Measurements from ENCODE around the gene DPEP3.

The DPEP3 gene

DNA sequence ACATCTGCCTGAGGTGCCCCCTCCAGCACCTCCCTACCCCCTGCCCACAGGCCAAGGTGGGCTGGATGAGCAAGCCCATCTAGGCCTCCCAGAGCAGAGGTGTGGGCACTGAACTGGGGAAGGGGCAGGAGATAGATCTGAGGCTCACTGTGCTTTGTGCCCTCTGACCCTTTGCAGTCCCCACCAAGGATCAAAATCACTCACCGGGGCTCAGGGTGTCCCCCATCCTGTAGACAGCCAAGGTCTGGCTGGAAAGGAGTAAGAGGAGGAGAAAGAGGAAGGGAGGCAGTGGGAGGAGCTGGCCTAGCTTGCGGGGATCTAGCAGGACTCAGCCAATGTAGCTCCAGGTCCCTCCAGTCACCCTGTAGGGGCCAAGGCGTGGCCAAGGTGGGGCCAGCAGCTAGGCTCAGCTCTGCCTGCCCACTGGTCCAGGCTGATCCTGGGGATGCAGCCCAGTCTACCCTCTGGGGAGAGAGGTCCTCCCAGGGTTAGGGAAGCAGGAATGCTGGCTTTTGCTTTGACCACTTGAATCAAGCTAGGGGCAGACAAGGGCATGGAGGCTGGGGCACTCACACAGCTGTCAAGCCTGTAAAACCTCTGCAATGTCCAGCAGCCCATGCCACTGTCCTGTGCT lies 13.6 kb downstream of the DPEP3 start:
- DNase-seq, result no peak

DNA sequence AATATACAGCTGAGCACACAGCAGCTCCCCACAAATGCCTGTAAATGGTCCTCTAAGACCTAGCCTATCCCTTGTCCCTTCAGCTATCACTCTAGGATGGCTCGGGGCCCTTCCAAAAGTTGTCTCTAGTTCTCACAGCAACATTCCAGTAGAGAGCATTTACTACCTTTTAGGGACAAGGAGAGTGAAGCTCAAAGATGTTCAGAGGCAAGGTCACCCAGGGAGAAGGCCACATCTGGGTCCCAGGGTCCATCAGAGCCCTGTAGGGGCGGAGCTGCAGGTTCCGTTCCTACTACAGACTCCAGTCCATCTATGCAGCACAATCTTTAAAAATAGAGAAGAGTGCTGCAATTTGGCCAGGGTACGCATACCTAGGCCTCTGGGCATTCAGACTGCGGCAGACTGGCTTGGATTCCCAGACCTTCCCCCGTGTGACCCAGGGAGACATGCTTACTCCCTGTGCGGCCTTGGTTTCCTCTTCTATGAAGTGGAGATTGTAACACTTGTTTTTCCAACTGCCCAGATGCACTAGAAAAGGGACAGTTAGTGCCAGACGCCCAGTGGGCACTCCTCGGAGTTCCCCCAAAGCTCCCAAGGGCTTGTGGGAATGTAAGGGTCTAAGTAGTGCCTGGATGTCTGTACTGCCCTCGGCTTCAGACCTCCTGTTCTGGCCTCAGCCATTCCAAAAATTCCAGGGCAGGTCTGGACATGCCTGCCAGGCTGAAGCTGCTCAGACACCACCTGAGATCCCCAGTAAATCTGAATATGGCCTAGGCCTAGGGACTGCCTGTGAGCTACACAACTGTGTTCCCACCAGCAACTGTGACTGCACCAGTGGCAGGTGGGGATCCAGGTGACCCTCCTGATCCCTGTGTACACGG lies 14.4 kb downstream of the DPEP3 start:
- no peak for DNase-seq

DNA sequence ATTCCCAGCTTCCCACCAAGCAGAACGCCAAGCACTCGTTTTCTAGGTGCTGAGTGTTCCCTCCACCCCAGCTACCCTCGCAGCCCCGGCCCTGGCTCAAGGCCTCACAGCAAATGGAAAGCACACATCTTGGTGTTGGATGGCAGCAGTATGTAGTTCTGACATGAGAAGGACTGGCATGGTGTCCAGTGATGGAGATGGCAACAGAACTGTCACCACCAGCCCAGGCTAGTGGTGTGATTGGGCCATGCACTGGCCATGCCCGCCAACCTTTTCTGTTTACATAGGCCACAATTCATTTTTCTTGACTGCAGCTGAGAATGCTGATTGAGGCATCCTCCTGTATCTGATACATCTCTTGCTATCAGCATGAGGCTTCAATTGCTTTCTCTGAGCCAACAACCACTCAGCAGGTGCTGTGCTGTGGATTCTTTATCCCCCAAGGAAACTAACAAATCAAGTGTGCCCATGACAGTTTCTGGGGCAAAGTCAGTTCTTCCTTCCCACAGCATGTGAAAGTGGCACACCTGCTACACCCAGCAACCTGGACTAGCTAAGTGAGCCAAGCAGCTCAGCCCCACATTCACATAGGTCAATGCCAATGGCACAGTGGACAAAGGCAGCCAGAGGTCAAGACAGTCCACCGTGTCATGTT lies 15.7 kb downstream of the DPEP3 start:
- no peak for DNase-seq

DNA sequence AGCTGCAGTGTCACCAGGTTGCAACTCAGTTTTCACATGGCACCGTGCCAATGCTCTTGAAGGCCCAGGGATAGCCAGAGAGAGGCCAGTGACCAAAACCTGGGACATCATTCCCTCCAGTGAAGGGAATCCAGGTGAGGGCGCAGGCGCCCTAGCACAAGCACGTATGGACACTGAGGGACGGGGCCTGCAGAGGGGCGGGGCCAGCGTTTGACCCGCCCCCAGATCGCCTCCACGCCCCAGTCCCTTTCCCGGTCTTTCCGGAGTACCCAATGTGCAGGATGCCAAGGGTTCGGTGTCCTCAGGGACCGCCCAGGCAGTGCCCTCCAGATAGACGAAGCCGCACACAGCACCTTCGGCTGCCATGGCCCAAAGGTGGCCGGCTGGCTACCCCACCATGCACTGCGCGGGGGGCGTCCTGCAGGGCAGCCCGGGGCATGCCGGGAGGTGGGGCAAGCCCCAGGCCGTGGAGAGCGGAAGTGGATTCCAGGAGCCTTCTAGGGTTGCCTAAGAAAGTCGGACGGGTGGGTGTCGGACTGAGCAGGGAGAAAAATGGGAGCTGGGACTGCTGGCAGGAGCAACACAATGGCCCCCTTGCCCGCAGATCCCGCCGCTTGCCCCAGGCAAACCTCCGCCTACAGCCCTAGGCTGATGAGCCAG lies 16.5 kb downstream of the DPEP3 start:
- no peak for DNase-seq

DNA sequence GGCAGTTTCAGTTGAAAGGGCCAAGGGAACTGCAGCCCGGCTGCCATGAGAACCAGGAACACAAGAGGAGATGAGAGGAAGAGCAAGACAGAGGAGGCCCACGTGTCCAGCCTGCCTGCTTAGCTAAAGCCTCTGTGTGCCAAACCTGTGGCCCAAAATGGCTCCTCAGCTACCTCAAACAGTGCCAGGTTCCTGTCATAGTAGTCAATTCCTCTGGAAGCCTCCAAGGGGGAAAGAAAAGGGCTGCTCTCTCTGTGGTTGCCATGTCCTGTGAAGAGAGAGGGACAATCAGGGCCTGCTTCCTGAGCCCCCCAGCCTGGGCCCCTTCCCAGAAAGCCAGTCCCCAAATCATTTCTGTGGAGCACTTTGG lies 17.0 kb downstream of the DPEP3 start:
- no peak for DNase-seq

DNA sequence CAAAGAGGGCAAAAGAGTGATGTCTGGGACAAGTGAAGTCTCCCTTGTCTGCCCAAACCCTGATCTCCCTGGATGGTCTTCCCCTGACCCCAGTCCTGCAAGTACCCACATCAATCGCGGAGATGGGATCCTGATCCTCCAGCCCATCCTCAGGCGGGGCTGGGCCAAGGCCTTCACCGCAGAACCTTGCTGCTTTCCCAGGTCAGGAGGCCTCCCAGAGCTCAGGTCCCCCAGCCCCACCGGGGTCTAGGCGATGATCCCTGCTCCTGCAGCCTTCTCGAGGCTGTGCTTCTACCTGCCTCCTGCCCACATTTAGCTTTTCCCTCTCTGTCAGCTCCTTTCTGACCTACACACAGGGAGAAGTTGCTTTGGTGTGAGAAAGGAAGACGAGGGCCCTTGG lies 18.2 kb downstream of the DPEP3 start:
- no peak for DNase-seq

DNA sequence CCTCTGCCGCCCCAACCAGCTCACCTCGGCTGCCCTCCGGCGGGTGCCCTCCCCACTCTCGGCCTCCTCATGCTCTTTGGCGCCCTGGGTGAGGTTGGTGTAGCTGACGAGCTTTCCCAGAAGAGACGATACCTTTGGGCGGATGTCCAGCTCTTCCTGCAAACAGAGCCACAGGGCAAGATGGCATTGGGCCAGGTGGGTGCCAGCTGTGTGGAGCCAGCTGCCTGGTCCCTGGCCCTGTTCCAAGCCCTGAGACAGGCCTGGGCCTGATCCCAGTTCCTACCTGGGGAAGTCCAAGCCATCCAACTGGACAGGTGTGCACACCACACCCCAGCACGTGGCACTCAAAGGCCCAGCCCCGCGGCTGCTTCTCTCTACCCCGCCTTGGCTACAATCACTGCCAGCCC lies 18.7 kb downstream of the DPEP3 start:
- no peak for DNase-seq

DNA sequence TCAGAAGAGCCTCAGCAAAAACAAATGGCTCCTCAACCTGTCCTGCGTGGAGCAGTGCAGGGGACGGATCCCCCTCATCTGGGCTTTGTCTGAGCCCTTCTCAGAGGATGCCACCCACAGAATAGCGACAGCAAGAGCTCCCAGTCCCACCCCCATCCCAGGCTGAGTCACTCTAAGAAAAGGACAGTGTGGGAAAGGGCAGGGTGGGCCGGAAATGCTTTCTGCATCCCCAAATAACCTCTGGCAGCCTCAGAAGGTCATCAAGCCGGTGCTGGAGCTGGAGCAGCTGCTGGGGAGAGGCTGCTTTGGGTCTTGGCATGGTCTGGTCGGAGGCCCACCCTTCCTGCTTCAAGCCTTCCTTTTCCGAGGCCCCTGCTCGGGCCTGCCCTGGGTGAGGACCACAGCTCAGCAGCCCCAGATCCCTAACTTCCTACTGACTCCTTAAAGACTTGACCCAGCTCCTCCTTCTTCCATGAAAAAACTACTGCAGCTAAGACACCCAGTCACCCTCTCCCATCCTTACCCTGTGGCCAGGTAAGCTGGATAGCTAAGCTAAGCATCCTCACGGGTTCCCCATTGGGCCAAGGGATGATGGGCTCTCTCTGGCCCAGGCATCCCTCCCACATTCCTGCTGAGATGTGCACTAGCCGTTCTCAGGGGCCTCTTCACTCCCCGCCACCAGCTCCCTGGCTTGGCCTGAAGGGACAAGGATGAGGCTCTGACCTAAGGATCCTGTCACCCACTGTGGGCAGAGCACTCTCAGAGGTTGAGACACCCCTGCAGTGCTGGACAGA lies 20.6 kb downstream of the DPEP3 start:
- no peak for DNase-seq

DNA sequence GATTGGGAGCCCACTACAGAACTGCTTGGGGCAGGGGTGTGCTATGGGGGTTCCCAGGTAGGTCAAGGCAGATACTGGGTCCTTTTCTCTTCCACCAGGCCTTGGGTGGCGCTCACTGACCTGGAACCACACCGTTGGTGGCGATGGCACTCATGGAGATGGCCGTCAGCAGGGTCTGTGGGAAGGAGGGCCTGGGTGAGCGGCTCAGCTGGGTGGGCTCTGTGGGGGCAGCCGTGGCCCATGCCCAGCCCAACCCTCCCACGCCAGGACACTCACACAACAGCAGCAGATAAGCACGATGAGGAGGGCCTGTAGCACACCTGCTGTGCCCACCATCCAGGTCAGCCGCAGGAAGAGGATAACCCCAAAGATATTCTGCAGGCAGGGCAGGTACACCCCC lies 22.7 kb downstream of the DPEP3 start:
- DNase-seq, result no peak

DNA sequence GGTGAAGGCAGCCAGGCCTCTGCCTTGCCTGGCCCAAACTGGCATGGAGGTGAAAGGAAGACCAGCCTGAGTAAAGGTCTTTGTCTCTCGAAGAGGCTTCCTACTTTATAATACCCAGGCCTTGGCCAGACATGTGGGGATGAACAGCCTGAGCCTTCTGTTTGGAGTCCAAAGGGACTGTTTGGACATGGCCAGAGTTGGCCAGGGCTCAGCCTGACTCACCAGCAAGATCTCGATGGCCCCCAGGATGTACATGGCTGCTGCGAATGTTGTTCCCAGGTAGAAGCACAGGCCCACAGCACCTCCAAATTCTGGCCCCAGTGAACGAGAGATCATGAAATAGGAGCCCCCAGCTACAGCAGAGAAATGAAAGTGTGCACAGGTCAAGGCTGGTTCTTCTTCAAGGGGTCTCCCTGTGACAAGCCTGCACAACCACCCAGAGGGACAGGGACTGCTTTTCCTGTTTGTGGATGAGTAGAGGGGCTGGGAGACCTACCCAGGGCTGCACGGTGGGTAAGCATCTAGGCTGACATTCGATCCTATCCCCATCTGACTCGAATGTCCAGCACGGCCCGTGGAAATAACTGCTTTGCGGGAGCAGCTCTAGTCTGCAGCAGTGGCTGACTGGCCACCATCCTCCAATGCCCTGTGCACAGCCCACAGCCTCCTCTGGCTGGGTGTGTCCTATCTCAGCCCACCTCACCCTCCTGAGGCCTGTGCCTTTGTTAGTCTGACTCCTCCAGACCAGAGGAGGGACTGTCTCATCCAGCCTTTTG lies 25.7 kb downstream of the DPEP3 start:
- no peak for DNase-seq

DNA sequence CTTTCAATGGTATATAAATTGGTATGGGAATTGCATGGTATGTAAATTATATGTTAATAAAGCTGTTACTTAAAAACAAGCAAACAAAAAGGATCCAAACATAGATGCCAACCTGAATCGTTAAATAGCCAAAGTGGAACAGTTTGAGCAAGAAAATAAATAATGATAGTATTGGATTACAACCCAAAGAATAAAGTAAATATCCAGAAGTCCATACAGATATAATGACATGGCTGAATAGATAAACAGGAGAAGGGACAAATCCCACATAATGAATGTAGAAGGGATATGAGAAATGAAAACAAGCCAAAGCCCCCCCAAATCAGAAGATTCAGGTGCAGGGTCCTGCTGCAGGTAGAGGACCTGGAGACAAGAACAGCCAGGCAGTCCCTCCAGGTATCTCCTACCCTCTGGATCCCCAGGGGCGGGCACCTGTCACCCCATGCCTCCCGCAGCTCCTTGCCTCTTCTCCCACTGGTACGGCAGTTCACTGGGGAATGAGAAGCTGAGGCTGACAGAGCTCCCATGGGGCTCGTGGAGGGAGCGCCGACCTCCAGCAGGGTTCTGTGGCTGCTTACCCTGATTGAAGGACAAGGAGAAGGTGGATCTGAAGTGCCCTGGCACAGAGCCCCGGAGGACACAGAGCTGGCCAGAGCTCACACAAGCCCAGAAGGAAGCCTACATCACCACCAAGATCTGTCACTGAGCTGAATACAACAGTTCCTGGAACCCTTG lies 26.5 kb downstream of the DPEP3 start:
- DNase-seq, result no peak

DNA sequence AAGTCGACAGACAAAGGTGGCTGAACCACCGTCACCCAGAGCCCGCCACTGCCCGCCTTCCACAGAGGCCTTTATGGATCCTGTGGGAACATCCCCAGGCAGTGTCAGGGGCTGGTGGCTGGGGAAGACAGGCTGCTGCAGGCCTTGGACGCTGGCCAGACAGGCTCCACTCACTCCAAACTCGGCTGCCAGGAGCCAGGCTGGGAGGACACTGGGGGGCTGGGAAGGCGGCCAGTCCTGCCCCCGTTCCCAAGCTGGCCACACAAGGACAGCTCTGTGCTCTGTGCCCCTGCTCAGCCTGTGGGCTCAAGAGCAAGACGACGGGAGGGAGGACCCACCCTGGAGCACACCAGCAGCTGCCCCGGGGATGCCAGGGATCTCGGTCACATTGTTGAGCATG lies 28.8 kb downstream of the DPEP3 start:
- DNase-seq, result no peak

DNA sequence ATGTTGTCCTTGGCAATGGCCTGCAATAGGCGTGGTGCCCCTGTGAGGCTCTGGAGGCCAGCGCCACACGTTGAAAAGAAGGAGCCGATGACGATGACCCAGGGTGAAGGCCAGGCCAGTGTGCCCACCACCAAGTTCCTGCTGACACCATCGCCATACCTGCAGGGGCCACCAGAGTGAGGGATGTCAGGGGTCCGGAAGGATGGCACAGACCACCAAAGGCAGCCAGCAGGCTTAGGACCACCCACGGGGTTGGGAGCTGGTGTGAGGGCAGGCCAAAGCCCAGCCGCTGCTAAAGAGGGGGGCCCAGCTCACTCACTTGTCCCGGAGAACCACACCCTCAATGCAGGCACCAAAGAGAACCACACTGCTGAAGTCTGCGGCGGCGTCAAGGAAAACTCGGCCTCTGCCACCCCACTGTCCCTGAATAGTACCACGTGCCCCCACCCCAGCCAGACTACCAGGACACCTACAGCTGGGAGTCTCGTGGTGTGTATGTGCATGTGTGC lies 29.9 kb downstream of the DPEP3 start:
- no peak for DNase-seq

DNA sequence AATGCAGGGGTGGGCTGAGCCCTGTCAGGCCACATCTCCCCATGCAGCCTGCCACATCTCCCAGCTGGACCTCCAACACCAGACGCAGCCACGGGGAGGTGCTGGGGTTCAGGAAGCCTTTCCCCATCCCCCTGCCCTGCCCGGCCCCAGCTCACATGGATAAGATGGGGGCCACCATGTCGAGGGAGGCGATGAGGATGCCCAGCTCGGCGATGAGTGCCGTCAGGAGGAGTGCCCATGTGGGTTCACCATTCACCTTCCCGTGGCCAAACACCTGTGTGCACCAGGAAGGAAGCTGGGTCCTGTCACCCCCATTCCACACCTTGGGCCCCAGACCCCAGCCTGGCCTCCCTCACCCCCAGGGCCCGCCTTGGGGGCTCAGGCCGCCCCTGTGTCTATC lies 30.7 kb downstream of the DPEP3 start:
- no peak for DNase-seq

DNA sequence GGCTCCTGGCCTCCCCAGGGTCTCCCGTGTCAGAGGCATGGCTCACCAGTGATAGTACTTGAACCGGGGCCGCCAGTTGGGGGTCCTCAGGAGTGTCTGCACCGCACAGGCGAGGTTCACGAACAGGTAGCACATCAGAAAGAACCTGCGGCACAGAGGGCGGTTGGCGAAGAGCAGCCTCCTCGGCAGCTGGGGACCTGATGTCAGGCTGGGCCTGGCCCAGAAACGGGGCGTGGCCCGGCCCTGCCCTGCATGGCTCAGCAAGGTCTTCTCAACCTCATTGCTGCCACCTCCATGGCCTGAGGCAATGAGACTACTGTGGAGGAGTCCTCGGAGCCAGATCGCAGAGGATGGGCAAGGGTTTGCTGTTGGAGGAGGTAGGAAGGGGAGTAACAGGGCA lies 32.3 kb downstream of the DPEP3 start:
- DNase-seq, result no peak

DNA sequence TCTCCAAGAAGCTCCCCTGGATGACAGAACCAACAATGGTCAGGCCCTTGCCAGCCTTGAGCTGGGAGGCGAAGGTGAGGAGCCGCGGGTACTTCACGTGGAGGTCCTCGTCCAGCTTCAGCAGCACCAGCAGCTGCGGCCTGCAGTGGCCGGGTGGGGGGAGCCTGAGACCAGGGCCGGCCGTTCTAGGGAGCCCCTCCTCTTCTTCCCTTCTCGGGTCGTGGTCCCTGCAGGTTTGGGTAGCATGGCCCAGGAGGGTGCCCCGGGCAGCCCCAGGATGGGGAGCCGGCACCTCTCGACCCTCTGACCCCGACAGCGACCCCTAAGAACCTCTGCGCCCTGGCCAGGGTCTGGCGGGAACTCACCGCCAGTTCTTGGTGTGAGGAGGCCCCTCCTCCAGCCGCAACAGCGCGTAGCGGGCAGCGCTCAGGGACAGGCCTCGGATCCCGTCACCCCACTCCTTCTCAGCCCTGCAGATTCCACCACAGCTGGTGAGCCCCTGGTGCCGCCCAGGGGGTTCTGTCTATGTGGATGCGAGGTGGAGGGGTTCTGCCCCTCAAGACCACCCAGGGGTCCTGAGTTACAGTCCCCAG lies 33.2 kb downstream of the DPEP3 start:
- DNase-seq, result no peak

DNA sequence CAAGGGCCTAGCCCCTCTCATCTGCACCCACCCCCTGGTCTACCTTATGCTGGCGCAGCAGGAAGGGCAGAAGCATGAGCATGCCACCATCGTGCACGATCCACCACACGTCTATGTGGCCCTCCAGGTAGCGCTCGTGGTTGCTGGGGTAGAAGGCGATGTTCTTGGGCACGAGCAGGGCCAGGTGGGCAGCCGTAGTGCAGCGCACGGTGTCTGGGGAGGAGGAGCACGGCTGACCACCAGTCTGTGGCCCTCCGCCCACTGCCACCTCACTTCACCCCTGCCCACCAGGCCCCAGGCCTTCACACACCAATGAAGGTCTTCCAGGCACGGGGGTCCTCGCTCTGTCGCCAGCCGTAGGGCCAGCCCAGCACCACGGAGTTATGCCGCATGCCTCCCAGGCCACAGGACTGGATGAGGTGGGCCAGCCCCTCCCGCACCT lies 34.1 kb downstream of the DPEP3 start:
- DNase-seq, result no peak

DNA sequence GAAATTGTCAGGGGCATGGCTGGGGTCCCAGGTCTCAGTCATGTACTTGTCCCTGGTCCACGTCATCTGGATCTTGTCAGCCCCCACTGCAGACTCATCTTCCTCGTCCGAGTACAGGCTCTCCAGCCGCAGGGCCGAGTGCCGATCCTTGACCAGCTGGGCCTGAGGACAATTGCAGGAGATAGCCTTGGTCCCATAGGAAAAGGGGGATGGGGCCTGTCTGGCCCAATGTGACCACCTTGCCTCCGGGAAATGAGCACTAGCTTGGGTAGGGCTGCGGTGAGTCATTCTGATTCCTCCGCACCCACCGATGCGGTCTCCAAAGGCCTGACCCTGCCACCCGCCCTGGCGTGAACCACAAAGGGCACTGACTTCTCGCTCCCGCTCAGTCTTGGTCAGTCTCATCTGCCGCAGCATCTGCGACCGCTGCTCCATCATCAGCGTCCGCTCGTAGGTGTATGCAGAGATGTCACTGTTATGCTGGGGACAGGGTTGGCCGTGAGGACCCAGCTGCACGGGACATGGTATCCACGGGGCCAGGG lies 34.8 kb downstream of the DPEP3 start:
- no peak for DNase-seq

DNA sequence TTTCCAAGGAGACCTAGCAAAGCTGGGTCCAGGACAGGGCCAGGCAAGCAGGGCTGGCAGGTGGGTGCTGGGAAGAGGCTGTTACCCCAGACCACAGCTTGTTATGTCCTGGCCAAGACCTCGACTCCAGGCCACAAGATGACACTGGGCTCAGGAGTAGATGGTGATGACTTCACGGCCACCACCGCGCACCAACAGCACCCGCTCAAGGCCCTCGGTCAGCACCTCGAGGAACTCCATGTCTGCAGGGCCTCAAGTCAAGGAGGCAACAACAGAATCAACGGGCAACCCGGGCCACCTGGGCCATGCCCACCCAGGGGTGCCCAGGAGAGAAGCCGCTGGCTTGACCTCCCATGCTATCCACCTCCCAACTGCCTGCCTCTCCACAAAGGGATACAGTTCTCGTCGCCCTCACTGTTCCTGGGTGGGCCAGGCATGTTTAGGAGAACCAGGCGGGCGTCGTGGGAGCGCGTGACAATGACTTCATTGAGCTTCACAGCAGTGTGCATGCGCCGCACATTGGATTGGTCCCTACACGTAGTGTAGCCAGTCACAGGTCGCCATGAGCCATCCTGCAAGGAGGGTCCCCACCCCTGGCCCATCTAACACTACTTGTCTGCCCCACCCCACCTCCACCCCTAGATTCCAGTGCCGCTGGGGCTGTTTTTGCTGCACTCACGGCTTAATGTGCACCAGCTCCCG lies 35.5 kb downstream of the DPEP3 start:
- no peak for DNase-seq

All from activated CD4-positive, alpha-beta T cell treated with anti-CD3 and anti-CD28 coated beads, Interleukin-2, amount 50 U/mL, for 48 hours (primary cell).